Right atrium auricular region (tissue), 2 donors: ENCODE measurements around the gene C18orf54. TPM values are rescaled to one million over a fixed set of nuclear protein-coding genes. Genes with fewer than 3 reads are reported as not detected.
A peak's percentile ranks its signal among the peaks of the same experiment; 100 is the strongest.
"Not testable (repeated sequence)": the region's sequence is repeated elsewhere in the genome, so short reads cannot be mapped to it uniquely, and the experiment has no call there.

Experiments used
- DNase-seq: peaks from one replicate; pipeline ENCODE4 v3.0.0-alpha.2; 2019; ENCODE audit warnings: low spot score
- H3K27ac ChIP-seq, 2 donors: fragments of 200-600 bp; sonication (generic); 1 replicate in 1 of 2; 2 replicates in 1 of 2; pipeline ENCODE4 v1.5.1; 2016 to 2019
- H3K27me3 ChIP-seq, 2 donors: fragments of 200-600 bp; sonication (generic); one replicate each; pipeline versions ENCODE4 v1.5.1 to v1.6.0; 2017 to 2019
- H3K36me3 ChIP-seq: fragments of 200-600 bp; sonication (generic); one replicate; pipeline ENCODE4 v1.5.1; 2016
- H3K4me1 ChIP-seq, 2 donors: fragments of 200-600 bp; sonication (generic); one replicate each; pipeline versions ENCODE4 v1.5.1 to v1.6.0; 2017 to 2019
- H3K4me3 ChIP-seq, 2 donors: fragments of 200-600 bp; sonication (generic); 1 replicate in 1 of 2; 2 replicates in 1 of 2; pipeline ENCODE4 v1.5.1; 2017 to 2019; ENCODE audit warnings: mild to moderate bottlenecking in 1 of 2, moderate library complexity in 1 of 2
- H3K9me3 ChIP-seq, 2 donors: fragments of 200-600 bp; sonication (generic); one replicate each; pipeline ENCODE4 v1.5.1; 2019
- CTCF ChIP-seq, 2 donors: fragments of 200-600 bp; sonication (generic); IDR thresholded peaks; one replicate each; pipeline ENCODE4 v1.5.1; 2019; ENCODE audit warnings: antibody characterized with exemption in 2 of 2
- total RNA-seq, 2 donors: library from RNA; depleted of rRNA; stranded (reverse); fragments of >200 nt; gene quantifications; one replicate each; pipeline ENCODE4 v1.1.0, GENCODE V29; 2016

The C18orf54 gene
- under 1 TPM; 0.41 to 0.86 TPM for total RNA-seq

GRCh38 chr18:54357660-54358494 lies at the start of gene C18orf54, which contains the start of gene STARD6:
Gene C18orf54, plus strand, starts transcription at chr18:54357906. Its CDS starts 2,667 bp downstream, at chr18:54360573.
Gene STARD6, minus strand, starts transcription at chr18:54357858. Its CDS starts 3,285 bp downstream, at chr18:54354573.
- DNase-seq = peak; percentile 87
- TF ChIP-seq CTCF (IDR thresholded peaks at IDR 0.05) = peak; percentile 14 to 55
- peak within 1 kb of the TSS; percentile 40 to 73 for H3K27ac ChIP-seq

DNA sequence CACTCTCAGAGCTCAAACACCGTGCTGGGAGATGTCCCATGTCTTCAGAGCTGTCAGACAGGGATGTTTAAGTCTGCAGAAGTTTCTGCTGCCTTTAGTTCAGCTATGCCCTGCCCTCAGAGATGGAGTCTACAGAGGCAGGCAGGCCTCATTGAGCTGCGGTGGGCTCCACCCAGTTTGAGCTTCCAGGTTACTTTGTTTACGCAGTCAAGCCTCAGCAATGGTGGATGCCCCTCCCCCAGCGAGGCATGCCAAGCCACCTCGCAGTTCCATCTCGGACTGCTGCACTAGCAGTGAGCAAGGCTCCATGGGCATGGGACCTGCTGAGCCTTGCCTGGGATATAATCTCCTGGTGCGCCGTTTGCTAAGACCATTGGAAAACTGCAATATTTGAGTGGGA lies 48.1 kb upstream of the C18orf54 start:
- H3K9me3 ChIP-seq, H3K27me3 ChIP-seq, H3K4me3 ChIP-seq, DNase-seq, H3K27ac ChIP-seq, H3K4me1 ChIP-seq, H3K36me3 ChIP-seq: not testable (repeated sequence)

More at GRCh38 chr18:54357660-54358494, at the start of gene C18orf54, which contains the start of gene STARD6:
- Histone ChIP-seq H3K9me3 (no peaks in the 10 kb centered on the region), H3K4me1 (peaks cover 0 to 6% of the 10 kb centered on the region in 2 donors), H3K36me3 (no peaks in the 10 kb centered on the region), H3K4me3 (peak within 1 kb of the TSS; percentile 65 to 86), H3K27me3 (no peaks in the 10 kb centered on the region)

DNA sequence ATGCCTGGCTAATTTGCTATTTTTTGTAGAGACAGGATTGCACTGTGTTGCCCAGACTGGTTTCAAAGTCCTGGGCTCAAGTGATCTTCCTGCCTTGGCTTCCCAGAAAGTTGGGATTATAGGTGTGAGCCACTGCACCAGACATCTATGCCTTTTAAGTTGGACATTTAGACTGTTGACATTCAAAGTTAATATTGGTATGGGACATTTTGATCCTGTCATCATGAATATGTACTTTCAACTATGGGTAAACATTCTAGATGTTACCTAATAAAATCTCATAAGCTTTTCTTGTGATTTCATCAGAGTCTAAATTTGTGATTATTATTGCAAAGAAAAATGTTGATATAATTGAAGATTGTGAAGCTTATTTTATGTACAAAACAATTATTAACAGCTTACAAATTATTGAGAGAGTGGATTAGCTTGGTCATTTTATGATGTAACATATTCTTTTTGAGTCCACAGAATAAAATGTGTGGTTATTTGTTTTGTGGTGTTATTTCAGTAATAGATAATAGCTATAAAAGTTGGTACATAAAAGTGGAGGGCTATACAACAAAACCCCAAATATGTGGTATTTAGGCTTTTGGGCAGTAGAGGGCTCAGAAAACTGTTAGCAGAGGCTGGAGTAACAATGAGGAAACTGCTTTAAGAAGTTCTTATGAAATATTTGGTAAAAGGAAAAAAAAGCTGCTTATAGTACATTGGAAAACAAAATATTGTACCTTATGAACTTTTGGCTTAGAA lies 41.5 kb upstream of the C18orf54 start:
- DNase-seq = no peak
- Histone ChIP-seq H3K36me3 (no peaks in the 10 kb centered on the region), H3K9me3 (no peaks in the 10 kb centered on the region), H3K27ac (no peak overlapping the region), H3K4me1 (no peaks in the 10 kb centered on the region), H3K27me3 (no peaks in the 10 kb centered on the region), H3K4me3 (no peak overlapping the region)
- no peak for TF ChIP-seq CTCF (IDR thresholded peaks at IDR 0.05)

GRCh38 chr18:54323561-54323960 lies 34.1 kb upstream of the C18orf54 start:
- no peaks in the 10 kb centered on the region for H3K4me1 ChIP-seq
- no peak for TF ChIP-seq CTCF (IDR thresholded peaks at IDR 0.05)
- no peaks in the 10 kb centered on the region for H3K27me3 ChIP-seq
- no peaks in the 10 kb centered on the region for H3K9me3 ChIP-seq
- no peak overlapping the region for H3K4me3 ChIP-seq
- H3K27ac ChIP-seq = no peak overlapping the region
- DNase-seq = no peak
- no peaks in the 10 kb centered on the region for H3K36me3 ChIP-seq

GRCh38 chr18:54323970-54324369 lies 33.7 kb upstream of the C18orf54 start:
- no peak overlapping the region for H3K4me3 ChIP-seq
- no peaks in the 10 kb centered on the region for H3K27me3 ChIP-seq
- TF ChIP-seq CTCF (IDR thresholded peaks at IDR 0.05) = no peak
- no peak for DNase-seq
- H3K27ac ChIP-seq = no peak overlapping the region
- no peaks in the 10 kb centered on the region for H3K36me3 ChIP-seq
- no peaks in the 10 kb centered on the region for H3K9me3 ChIP-seq
- H3K4me1 ChIP-seq = no peaks in the 10 kb centered on the region

GRCh38 chr18:54327818-54328217 lies 29.9 kb upstream of the C18orf54 start:
- no peak for DNase-seq
- Histone ChIP-seq H3K4me3 (no peak overlapping the region), H3K9me3 (no peaks in the 10 kb centered on the region), H3K36me3 (no peaks in the 10 kb centered on the region), H3K27ac (no peak overlapping the region), H3K4me1 (no peaks in the 10 kb centered on the region), H3K27me3 (no peaks in the 10 kb centered on the region)
- no peak for TF ChIP-seq CTCF (IDR thresholded peaks at IDR 0.05)
